ENCODE data around the gene C16orf74.

Gene C16orf74

GRCh38 chr16:85750827-85751697 is at the start of gene C16orf74:
Gene C16orf74, minus strand, starts transcription at chr16:85751096. Its CDS starts 15,879 bp downstream, at chr16:85735217.
- no peak within 1 kb of the TSS for H3K27ac ChIP-seq
- peaks cover 19 to 21% of the 10 kb centered on the region in 2 experiments for H3K4me1 ChIP-seq (ENCODE audit: control insufficient read depth in 1 of 2, insufficient read depth in 1 of 2, low read depth in 1 of 2, low read length in 1 of 2)
- H3K4me3 ChIP-seq (ENCODE audit: low read depth in 1 of 2, low read length in 1 of 2), result peak within 1 kb of the TSS; percentile 61 to 73
- H3K9me3 ChIP-seq, result no peaks in the 10 kb centered on the region
- H3K36me3 ChIP-seq, result no peaks in the 10 kb centered on the region
- H3K27me3 ChIP-seq, result peaks cover 30% of the 10 kb centered on the region
- TF ChIP-seq, protein P1, sequence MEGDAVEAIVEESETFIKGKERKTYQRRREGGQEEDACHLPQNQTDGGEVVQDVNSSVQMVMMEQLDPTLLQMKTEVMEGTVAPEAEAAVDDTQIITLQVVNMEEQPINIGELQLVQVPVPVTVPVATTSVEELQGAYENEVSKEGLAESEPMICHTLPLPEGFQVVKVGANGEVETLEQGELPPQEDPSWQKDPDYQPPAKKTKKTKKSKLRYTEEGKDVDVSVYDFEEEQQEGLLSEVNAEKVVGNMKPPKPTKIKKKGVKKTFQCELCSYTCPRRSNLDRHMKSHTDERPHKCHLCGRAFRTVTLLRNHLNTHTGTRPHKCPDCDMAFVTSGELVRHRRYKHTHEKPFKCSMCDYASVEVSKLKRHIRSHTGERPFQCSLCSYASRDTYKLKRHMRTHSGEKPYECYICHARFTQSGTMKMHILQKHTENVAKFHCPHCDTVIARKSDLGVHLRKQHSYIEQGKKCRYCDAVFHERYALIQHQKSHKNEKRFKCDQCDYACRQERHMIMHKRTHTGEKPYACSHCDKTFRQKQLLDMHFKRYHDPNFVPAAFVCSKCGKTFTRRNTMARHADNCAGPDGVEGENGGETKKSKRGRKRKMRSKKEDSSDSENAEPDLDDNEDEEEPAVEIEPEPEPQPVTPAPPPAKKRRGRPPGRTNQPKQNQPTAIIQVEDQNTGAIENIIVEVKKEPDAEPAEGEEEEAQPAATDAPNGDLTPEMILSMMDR (IDR thresholded peaks at IDR 0.05), result no peak

DNA sequence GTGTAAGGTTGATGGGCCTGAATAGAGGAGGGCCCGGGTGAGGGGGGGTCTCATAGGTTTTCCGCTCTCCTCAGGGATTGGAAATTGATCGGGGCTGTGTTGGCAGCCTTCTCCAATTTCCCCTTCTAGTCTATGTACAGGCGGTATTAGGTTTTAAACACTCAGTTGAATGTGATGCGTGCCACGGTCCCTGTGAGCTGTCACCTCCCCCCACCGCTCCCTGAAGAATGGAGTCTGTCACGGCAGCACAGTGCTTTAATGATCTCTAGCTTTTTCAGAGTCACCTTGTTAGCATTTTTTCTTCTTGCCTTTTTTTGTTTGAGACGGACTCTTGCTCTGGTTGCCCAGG is 49.4 kb upstream of the C16orf74 start:
- peak overlapping the region; percentile 82 to 84 for H3K4me3 ChIP-seq (ENCODE audit: low read depth in 1 of 2, low read length in 1 of 2)
- peaks cover 61% of the 10 kb centered on the region for H3K36me3 ChIP-seq
- peak overlapping the region; percentile 85 for H3K27ac ChIP-seq
- TF ChIP-seq, protein P1 (IDR thresholded peaks at IDR 0.05), result no peak
- peaks cover 23 to 25% of the 10 kb centered on the region in 2 experiments for H3K4me1 ChIP-seq (ENCODE audit: control insufficient read depth in 1 of 2, insufficient read depth in 1 of 2, low read depth in 1 of 2, low read length in 1 of 2)
- no peaks in the 10 kb centered on the region for H3K9me3 ChIP-seq
- no peaks in the 10 kb centered on the region for H3K27me3 ChIP-seq

- TF ChIP-seq, protein P1 (IDR thresholded peaks at IDR 0.05), result peak; percentile 33
- peak within 1 kb of the TSS; percentile 82 to 84 for H3K4me3 ChIP-seq (ENCODE audit: low read depth in 1 of 2, low read length in 1 of 2)
- no peaks in the 10 kb centered on the region for H3K9me3 ChIP-seq
- H3K36me3 ChIP-seq, result peaks cover 61% of the 10 kb centered on the region
- H3K27ac ChIP-seq, result peak within 1 kb of the TSS; percentile 85
- H3K4me1 ChIP-seq (ENCODE audit: control insufficient read depth in 1 of 2, insufficient read depth in 1 of 2, low read depth in 1 of 2, low read length in 1 of 2), result peaks cover 23 to 25% of the 10 kb centered on the region in 2 experiments
- H3K27me3 ChIP-seq, result no peaks in the 10 kb centered on the region
Measured at GRCh38 chr16:85799497-85800320, 48.8 kb upstream of the C16orf74 start, which contains the start of the genes COX4I1 and EMC8. Gene COX4I1, plus strand, starts transcription at chr16:85799695. Its CDS starts 1,511 bp downstream, at chr16:85801206. Gene EMC8, minus strand, starts transcription at chr16:85799544. Its CDS starts 249 bp downstream, at chr16:85799295.

DNA sequence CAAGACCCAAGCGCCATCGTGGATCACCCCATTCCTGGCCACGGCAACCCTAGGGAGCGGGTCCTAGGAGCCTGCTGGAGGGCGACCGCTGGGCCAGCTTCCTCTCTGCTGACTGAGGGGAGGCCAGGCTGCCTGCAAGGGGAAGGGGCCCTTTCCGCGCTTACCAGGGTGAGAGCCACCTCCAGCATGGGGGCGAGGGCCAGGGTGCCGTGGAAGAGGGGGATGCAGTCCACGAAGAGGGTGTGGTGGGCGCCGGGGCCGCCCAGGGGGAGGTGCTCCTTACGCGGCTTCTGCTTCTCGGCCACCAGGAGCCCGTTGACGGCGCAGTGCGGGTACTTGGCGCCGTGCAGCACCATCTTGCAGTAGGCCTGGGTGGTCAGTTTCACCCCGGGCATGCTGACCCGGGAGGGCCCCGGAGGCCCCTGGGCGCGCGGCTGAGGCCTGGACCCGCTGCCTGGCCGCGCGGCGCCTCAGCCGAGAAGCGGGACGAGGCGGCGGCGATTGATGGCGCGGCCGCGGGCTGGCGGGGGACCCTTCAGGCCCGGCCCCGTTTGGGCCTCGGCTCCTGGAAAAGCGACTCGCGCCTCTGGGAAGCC is 48.1 kb upstream of the C16orf74 start:
- H3K36me3 ChIP-seq, result peaks cover 64% of the 10 kb centered on the region
- H3K4me3 ChIP-seq (ENCODE audit: low read depth in 1 of 2, low read length in 1 of 2), result peak overlapping the region; percentile 82 to 84
- TF ChIP-seq, protein P1 (IDR thresholded peaks at IDR 0.05), result no peak
- no peaks in the 10 kb centered on the region for H3K27me3 ChIP-seq
- H3K4me1 ChIP-seq (ENCODE audit: control insufficient read depth in 1 of 2, insufficient read depth in 1 of 2, low read depth in 1 of 2, low read length in 1 of 2), result peaks cover 23 to 25% of the 10 kb centered on the region in 2 experiments
- H3K27ac ChIP-seq, result peak overlapping the region; percentile 85
- H3K9me3 ChIP-seq, result no peaks in the 10 kb centered on the region

DNA sequence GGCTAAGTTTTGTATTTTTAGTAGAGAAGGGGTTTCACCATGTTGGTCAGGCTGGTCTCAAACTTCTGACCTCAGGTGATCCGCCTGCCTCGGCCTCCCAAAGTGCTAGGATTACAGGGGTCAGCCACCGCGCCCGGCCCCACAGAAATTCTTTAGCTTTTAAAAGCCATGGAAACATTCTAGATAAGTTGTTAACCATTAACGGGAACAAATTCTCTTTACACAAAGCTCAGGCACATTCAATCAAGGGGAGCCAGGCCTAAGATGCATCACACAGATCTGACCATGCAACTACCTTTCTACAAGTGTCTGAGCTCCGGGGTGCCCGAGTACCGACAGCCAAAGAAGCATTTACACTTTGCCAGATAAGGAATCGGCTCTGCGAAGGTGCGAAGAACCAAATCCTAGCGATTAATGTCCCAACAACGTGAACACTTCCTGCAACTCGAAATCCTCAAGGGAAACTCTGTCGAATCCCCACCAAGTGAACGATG is 47.4 kb upstream of the C16orf74 start:
- Histone ChIP-seq H3K27me3 (no peaks in the 10 kb centered on the region), H3K9me3 (no peaks in the 10 kb centered on the region), H3K4me1 (ENCODE audit: control insufficient read depth in 1 of 2, insufficient read depth in 1 of 2, low read depth in 1 of 2, low read length in 1 of 2) (peaks cover 23 to 25% of the 10 kb centered on the region in 2 experiments), H3K27ac (peak overlapping the region; percentile 85), H3K4me3 (ENCODE audit: low read depth in 1 of 2, low read length in 1 of 2) (peak overlapping the region; percentile 82 to 84), H3K36me3 (peaks cover 62% of the 10 kb centered on the region)
- TF ChIP-seq, protein P1 (IDR thresholded peaks at IDR 0.05), result no peak

Measured in neutrophil (primary cell).